Fibroblast of lung (primary cell): ENCODE data around the gene MESP1. TPM values are rescaled to one million over a fixed set of nuclear protein-coding genes. Genes with fewer than 3 reads are reported as not detected.

Experiments
- DNase-seq, 2 donors: peaks; one replicate each; pipeline versions ENCODE4 v3.0.0 to v3.0.0-alpha.2; 2010; ENCODE audit warnings: low read depth in 2 of 2
- H2AFZ ChIP-seq: 2 replicates; pipeline ENCODE4 v1.5.1; 2012; ENCODE audit warnings: low read length, control low read depth, inconsistent platforms
- H3K27ac ChIP-seq: 2 replicates; pipeline ENCODE4 v1.5.1; 2011; ENCODE audit warnings: low read length, control low read depth; ENCODE audit not compliant: insufficient read depth
- H3K27me3 ChIP-seq: 2 replicates; pipeline ENCODE4 v1.5.1; 2011; ENCODE audit warnings: mild to moderate bottlenecking, low read length; ENCODE audit not compliant: control insufficient read depth, insufficient read depth
- H3K36me3 ChIP-seq: 2 replicates; pipeline ENCODE4 v1.5.1; 2011; ENCODE audit warnings: low read length; ENCODE audit not compliant: control insufficient read depth, insufficient read depth
- H3K4me1 ChIP-seq: 2 replicates; pipeline ENCODE4 v1.5.1; 2011; ENCODE audit warnings: low read length; ENCODE audit not compliant: control insufficient read depth, insufficient read depth; ENCODE audit errors: extremely low read depth
- H3K4me2 ChIP-seq: 2 replicates; pipeline ENCODE4 v1.5.1; 2011; ENCODE audit warnings: low read length, control low read depth; ENCODE audit not compliant: insufficient read depth; ENCODE audit errors: extremely low read depth
- H3K4me3 ChIP-seq, 4 experiments: fragments of 200-600 bp in 1 of 4; sonication (generic) in 1 of 4; replicated peaks in 1 of 4; 2 replicates each; pipeline ENCODE4 v1.5.1; 2011 to 2016; ENCODE audit warnings: low read length in 4 of 4, low read depth in 3 of 4, mild to moderate bottlenecking in 3 of 4, control low read depth in 2 of 4, inconsistent platforms in 1 of 4, mixed read lengths in 1 of 4; ENCODE audit not compliant: insufficient read depth in 1 of 4; ENCODE audit errors: control extremely low read depth in 1 of 4
- H3K79me2 ChIP-seq: 2 replicates; pipeline ENCODE4 v1.5.1; 2012; ENCODE audit warnings: mild to moderate bottlenecking, low read length, inconsistent platforms; ENCODE audit not compliant: control insufficient read depth, insufficient read depth
- H3K9ac ChIP-seq: 2 replicates; pipeline ENCODE4 v1.5.1; 2011; ENCODE audit warnings: mild to moderate bottlenecking, low read length, control low read depth; ENCODE audit not compliant: insufficient read depth
- H3K9me3 ChIP-seq: 2 replicates; pipeline ENCODE4 v1.5.1; 2012; ENCODE audit warnings: low read depth, low read length; ENCODE audit not compliant: control insufficient read depth, insufficient read depth
- H4K20me1 ChIP-seq: 2 replicates; pipeline ENCODE4 v1.5.1; 2011; ENCODE audit warnings: low read length; ENCODE audit not compliant: control insufficient read depth, insufficient read depth; ENCODE audit errors: extremely low read depth
- EZH2 ChIP-seq: IDR thresholded peaks from 2 replicates; pipeline ENCODE4 v1.5.1; 2012; ENCODE audit warnings: low read length, control low read depth, mild to moderate bottlenecking; ENCODE audit errors: missing control alignments
- polyA plus RNA-seq, 2 donors: library from polyadenylated mRNA; depleted of rRNA in 1 of 2; stranded (reverse) in 1 of 2; unstranded in 1 of 2; fragments of >200 nt; gene quantifications; 2 replicates each; pipeline ENCODE4 v1.2.1, GENCODE V29; 2011 to 2012; ENCODE audit warnings: missing spikeins in 1 of 2
- total RNA-seq: library from RNA; depleted of rRNA; stranded (reverse); fragments of >200 nt; gene quantifications from 2 replicates; pipeline ENCODE4 v1.2.1, GENCODE V29; 2014
- TF ChIP-seq, protein P1 (sequence below), 2 donors: IDR thresholded peaks in 1 of 2; conservative IDR thresholded peaks in 1 of 2; 1 replicate in 1 of 2; 2 replicates in 1 of 2; pipeline ENCODE4 v1.5.1; 2011 to 2012; ENCODE audit warnings: low read length in 2 of 2, control low read depth in 1 of 2, inconsistent platforms in 1 of 2, low read depth in 1 of 2, mild to moderate bottlenecking in 1 of 2

MESP1 gene
- total and polyA plus RNA-seq, 2 donors (not counting 1 experiment from before 2014, with no cell fraction given) = 1.3 TPM; not detected in 1

DNA sequence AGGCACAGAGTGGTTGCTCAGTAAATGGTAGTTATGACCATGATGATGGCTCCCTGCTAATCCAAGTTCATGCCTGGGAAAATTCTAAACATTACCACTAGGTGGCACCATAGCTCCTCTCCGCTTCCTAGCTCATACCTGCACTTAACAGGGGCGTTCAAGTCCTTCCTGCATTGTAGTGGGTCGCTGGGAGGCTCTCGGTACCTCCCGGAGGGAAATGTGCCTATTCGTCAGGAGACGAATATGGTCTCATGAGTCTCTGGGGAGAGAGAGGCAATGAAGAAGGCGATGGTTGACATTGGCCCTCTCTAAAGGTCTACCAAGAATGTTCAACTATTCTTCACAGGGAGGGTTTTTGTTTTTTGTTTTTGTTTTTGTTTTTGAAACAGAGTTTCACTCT, 10.9 kb downstream of the MESP1 start:
- H3K9me3 ChIP-seq = no peaks in the 10 kb centered on the region
- H4K20me1 ChIP-seq = no peaks in the 10 kb centered on the region
- H3K79me2 ChIP-seq = no peaks in the 10 kb centered on the region
- no peak for TF ChIP-seq EZH2
- TF ChIP-seq, protein P1, sequence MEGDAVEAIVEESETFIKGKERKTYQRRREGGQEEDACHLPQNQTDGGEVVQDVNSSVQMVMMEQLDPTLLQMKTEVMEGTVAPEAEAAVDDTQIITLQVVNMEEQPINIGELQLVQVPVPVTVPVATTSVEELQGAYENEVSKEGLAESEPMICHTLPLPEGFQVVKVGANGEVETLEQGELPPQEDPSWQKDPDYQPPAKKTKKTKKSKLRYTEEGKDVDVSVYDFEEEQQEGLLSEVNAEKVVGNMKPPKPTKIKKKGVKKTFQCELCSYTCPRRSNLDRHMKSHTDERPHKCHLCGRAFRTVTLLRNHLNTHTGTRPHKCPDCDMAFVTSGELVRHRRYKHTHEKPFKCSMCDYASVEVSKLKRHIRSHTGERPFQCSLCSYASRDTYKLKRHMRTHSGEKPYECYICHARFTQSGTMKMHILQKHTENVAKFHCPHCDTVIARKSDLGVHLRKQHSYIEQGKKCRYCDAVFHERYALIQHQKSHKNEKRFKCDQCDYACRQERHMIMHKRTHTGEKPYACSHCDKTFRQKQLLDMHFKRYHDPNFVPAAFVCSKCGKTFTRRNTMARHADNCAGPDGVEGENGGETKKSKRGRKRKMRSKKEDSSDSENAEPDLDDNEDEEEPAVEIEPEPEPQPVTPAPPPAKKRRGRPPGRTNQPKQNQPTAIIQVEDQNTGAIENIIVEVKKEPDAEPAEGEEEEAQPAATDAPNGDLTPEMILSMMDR (conservative IDR thresholded peaks at IDR 0.05 in 1 of 2, IDR thresholded peaks at IDR 0.05 in 1 of 2; ENCODE audit: low read depth in 1 of 2, low read length in 2 of 2) = peak; percentile 81 to 84
- peak; percentile 56 to 76 for DNase-seq
- no peak overlapping the region for H3K9ac ChIP-seq
- peaks cover 10% of the 10 kb centered on the region for H3K27me3 ChIP-seq
- H3K4me3 ChIP-seq = no peak overlapping the region
- H3K4me2 ChIP-seq = no peak overlapping the region
- H2AFZ ChIP-seq = no peak overlapping the region
- no peaks in the 10 kb centered on the region for H3K4me1 ChIP-seq
- H3K27ac ChIP-seq = no peak overlapping the region
- no peaks in the 10 kb centered on the region for H3K36me3 ChIP-seq

DNA sequence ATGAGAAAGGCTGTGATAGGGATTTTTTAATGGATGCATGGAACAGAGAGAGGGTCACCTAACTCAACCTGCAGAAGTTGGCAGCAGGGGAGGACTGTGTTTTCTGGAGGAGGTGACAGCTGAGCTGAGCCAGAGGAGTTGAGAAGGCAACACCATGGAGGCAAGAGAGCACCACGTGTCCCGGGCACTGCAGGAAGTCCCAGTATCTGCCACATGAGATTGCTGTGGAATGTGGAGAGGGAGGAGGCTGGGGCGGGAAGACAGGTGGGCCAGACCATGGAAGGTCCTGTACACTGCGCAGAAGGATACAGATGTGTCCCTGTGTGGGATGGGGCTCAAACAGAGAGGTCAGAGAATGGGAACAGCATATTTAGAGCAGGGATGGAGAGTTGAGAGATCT, 15.3 kb downstream of the MESP1 start:
- Histone ChIP-seq H3K4me2 (no peak overlapping the region), H3K79me2 (no peaks in the 10 kb centered on the region), H3K9me3 (no peaks in the 10 kb centered on the region), H3K4me1 (no peaks in the 10 kb centered on the region), H3K27me3 (peaks cover 26% of the 10 kb centered on the region), H4K20me1 (no peaks in the 10 kb centered on the region), H2AFZ (no peak overlapping the region), H3K4me3 (no peak overlapping the region), H3K9ac (no peak overlapping the region), H3K36me3 (no peaks in the 10 kb centered on the region), H3K27ac (no peak overlapping the region)
- DNase-seq = no peak
- TF ChIP-seq EZH2 = no peak
- TF ChIP-seq, protein P1 (conservative IDR thresholded peaks at IDR 0.05 in 1 of 2, IDR thresholded peaks at IDR 0.05 in 1 of 2; ENCODE audit: low read depth in 1 of 2, low read length in 2 of 2) = no peak

DNA sequence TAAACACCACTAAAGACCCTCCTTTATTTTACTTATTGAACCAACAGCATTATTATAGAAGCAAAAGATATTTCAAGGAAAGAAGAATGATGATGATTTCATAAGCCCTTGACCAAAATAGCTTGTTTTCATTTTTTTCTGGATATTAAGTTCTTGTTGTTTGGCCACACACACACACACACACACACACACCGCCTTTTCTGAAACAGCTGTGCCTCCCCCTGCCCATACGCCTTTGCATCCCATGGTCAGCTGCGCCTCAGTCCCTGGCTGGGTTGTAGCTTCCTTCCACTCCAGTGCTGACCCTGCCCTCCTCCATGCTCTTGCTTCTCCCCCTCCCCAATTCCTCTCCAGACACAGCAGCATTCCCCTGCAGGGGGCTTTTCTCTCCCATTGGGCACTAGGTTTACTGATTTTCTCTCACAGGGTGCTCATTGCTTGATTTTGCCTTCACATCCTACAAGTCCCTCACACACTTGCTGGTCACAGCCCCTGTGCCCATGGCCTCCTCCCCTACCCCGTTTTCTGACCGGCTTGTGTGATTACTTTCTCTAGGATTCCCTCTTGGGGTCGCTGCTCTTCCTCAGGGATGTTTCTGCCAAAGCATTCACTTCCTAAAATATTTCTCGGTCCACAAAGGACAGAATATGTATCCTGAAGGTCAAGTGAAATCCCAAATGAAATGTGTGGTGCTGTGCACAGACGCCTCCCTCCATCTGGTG, 18.4 kb downstream of the MESP1 start:
- no peaks in the 10 kb centered on the region for H3K36me3 ChIP-seq
- no peak for DNase-seq
- H3K79me2 ChIP-seq = no peaks in the 10 kb centered on the region
- H3K4me1 ChIP-seq = no peaks in the 10 kb centered on the region
- no peaks in the 10 kb centered on the region for H4K20me1 ChIP-seq
- TF ChIP-seq, protein P1 (conservative IDR thresholded peaks at IDR 0.05 in 1 of 2, IDR thresholded peaks at IDR 0.05 in 1 of 2; ENCODE audit: low read depth in 1 of 2, low read length in 2 of 2) = no peak
- TF ChIP-seq EZH2 = no peak
- H3K27ac ChIP-seq = no peak overlapping the region
- no peak overlapping the region for H3K4me3 ChIP-seq
- H3K4me2 ChIP-seq = no peak overlapping the region
- H3K27me3 ChIP-seq = peaks cover 35% of the 10 kb centered on the region
- no peak overlapping the region for H3K9ac ChIP-seq
- H3K9me3 ChIP-seq = no peaks in the 10 kb centered on the region
- no peak overlapping the region for H2AFZ ChIP-seq
